Lower leg skin (tissue), 4 donors: ENCODE measurements around the gene FAM174C. TPM values are rescaled to one million over a fixed set of nuclear protein-coding genes. Genes with fewer than 3 reads are reported as not detected.

Source experiments
- DNase-seq, 2 donors: peaks; one replicate each; pipeline ENCODE4 v3.0.0-alpha.2; 2019; ENCODE audit warnings: low spot score in 2 of 2
- H3K4me3 ChIP-seq: fragments of 200-600 bp; sonication (generic); 2 replicates; pipeline ENCODE4 v1.5.1; 2017; ENCODE audit warnings: mild to moderate bottlenecking, low read depth; ENCODE audit not compliant: poor library complexity, severe bottlenecking
- POLR2A ChIP-seq, 2 donors: fragments of 450-650 bp; IDR thresholded peaks; one replicate each; pipeline ENCODE4 v1.6.1; 2016 to 2017; ENCODE audit warnings: antibody characterized with exemption in 2 of 2, mild to moderate bottlenecking in 1 of 2, moderate library complexity in 1 of 2
- WGBS, 2 donors: methylation state at CpG; one replicate each; pipeline ENCODE4 v1.1.5; 2018; 5-methylcytosine and 5-hydroxymethylcytosine counted together
- intact Hi-C: fragments of 100-400 bp; cut with DNase I; formaldehyde crosslinking; loops from one replicate; pipeline ENCODE4 v1.15.0; 2023; ENCODE audit warnings: low total_unique reads
- total RNA-seq, 4 donors: library from RNA; depleted of rRNA; stranded (reverse); fragments of >200 nt; gene quantifications; one replicate each; pipeline ENCODE4 v1.1.0, GENCODE V29; 2016
- TF ChIP-seq, protein P1 (sequence below), 3 donors: fragments of 450-650 bp; IDR thresholded peaks; one replicate each; pipeline ENCODE4 v1.5.1; 2016; ENCODE audit warnings: antibody characterized with exemption in 3 of 3, mild to moderate bottlenecking in 3 of 3, moderate library complexity in 2 of 3

Gene FAM174C
- 10 to 100 TPM; 66.3 to 74.1 (median 68.8) TPM for total RNA-seq

- DNase-seq: peak; percentile 93 to 99
- intact Hi-C loops: loop anchor here (5.0 kb wide), 1 partner anchor 172 kb away; no protein-coding TSS in a partner anchor
- TF ChIP-seq, protein P1, sequence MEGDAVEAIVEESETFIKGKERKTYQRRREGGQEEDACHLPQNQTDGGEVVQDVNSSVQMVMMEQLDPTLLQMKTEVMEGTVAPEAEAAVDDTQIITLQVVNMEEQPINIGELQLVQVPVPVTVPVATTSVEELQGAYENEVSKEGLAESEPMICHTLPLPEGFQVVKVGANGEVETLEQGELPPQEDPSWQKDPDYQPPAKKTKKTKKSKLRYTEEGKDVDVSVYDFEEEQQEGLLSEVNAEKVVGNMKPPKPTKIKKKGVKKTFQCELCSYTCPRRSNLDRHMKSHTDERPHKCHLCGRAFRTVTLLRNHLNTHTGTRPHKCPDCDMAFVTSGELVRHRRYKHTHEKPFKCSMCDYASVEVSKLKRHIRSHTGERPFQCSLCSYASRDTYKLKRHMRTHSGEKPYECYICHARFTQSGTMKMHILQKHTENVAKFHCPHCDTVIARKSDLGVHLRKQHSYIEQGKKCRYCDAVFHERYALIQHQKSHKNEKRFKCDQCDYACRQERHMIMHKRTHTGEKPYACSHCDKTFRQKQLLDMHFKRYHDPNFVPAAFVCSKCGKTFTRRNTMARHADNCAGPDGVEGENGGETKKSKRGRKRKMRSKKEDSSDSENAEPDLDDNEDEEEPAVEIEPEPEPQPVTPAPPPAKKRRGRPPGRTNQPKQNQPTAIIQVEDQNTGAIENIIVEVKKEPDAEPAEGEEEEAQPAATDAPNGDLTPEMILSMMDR (IDR thresholded peaks at IDR 0.05): no peak
- no peak for TF ChIP-seq POLR2A (IDR thresholded peaks at IDR 0.05)
- H3K4me3 ChIP-seq: peak within 1 kb of the TSS; percentile 47
- 0% methylated on average over 10 to 22 of the region's 98 CpGs for WGBS, 2 donors
These were observed at the start of gene FAM174C for GRCh38 chr19:1275260-1275975. FAM174C (plus strand) TSS chr19:1275530; CDS start chr19:1275550, 20 bp downstream.

GRCh38 chr19:1226227-1226518 is 49.2 kb upstream of the FAM174C start:
- H3K4me3 ChIP-seq: no peak overlapping the region
- intact Hi-C loops: no loop called here
- WGBS, 2 donors: 90% methylated on average over 10 of the region's 11 CpGs; no CpG with 5 or more reads in 1 of the 2 donors
- DNase-seq: no peak
- no peak for TF ChIP-seq POLR2A (IDR thresholded peaks at IDR 0.05)
- TF ChIP-seq, protein P1 (IDR thresholded peaks at IDR 0.05): no peak

DNA sequence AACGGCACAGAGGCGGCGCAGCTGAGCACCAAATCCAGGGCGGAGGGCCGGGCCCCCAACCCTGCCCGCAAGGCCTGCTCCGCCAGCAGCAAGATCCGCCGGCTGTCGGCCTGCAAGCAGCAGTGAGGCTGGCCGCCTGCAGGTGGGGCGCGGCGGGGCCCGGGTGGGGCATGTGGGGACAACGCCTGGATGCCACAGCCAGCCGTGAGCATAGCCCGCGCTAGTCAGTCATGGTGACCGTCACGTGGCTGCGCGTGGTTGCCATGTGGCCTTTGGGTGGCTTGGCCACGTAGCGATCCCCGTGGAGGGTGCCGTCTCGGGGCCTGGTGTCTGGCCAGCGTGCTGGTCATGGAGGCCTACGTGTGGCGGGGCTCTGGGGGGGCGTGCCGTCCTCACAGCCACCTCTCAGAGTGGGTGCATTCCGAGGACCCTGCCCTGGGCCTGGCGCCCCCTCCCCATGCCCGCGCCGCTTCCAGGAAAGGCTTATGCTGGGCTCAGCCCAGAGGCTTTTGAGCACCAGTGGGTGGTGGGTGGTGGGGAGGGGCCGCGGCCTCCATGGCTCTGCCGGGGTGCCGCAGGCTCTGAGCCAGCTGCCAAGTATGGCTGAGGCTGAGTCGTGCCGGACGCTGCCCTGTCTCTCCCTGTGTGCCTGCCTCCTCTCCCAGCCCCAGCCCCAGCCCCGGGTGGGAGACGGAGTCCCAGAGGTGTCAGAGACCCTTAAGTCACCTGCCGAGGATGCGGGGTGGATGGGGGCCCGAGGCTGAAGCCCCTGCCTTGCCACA is 48.6 kb upstream of the FAM174C start:
- 87 to 90% methylated on average over 4 to 46 of the region's 50 CpGs for WGBS, 2 donors
- DNase-seq: no peak
- TF ChIP-seq POLR2A (IDR thresholded peaks at IDR 0.05): no peak
- intact Hi-C loops: no loop called here
- no peak overlapping the region for H3K4me3 ChIP-seq

DNA sequence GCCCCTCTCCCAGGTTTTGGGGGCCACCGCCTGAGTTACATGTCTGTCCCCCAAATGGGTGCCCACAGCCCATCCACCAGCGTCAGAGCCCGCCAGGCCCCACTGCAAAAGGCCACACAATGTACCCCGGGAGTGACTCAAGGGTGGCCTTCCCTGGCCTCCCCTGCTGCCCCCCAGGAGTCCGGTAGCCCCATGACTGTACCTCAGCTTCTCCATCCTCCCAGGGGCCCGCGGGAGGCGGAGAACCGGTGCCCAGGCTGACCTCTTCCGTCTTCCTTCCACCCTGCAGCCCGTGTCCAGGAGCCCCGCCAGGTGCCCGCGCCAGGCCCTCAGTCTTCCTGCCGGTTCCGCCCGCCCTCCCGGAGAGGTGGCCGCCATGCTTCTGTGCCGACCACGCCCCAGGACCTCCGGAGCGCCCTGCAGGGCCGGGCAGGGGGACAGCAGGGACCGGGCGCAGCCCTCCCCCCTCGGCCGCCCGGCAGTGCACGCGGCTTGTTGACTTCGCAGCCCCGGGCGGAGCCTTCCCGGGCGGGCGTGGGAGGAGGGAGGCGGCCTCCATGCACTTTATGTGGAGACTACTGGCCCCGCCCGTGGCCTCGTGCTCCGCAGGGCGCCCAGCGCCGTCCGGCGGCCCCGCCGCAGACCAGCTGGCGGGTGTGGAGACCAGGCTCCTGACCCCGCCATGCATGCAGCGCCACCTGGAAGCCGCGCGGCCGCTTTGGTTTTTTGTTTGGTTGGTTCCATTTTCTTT is 47.9 kb upstream of the FAM174C start:
- H3K4me3 ChIP-seq: no peak overlapping the region
- intact Hi-C loops: no loop called here
- 87 to 90% methylated on average over 42 to 49 of the region's 56 CpGs for whole genome bisulfite sequencing, 2 donors
- no peak for DNase-seq
- TF ChIP-seq, protein P1 (IDR thresholded peaks at IDR 0.05): no peak
- no peak for TF ChIP-seq POLR2A (IDR thresholded peaks at IDR 0.05)

DNA sequence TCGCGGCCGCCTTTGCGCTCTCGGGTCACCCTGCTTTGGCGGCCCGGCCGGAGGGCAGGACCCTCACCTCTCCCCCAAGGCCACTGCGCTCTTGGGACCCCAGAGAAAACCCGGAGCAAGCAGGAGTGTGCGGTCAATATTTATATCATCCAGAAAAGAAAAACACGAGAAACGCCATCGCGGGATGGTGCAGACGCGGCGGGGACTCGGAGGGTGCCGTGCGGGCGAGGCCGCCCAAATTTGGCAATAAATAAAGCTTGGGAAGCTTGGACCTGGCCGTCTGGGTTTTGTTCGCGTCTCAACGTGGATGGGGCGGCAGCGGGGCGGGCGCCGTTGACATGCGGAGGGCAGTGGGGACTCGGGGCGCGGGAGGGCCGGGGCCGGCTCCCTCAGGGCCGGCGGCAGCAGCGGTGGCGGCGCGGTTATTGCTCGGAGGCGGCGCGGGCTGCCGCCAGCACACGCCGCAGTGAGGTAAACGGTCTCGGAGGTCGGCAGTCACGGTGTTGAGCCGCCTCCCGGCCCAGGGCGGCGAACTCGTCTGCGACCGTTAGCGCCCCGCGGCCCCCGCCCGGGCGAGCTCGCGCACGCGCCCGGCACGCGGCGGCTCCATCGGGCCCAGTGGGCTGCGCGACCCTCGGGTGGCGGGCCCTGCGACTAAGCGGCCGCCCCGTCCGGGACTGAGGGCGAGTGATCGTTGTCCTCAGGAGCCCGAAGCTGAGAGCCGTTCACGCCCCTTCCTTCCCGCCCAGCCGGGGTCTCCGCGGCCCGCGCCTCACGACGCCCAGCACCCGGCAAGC is 47.0 kb upstream of the FAM174C start:
- 95 to 96% methylated on average over 97 to 100 of the region's 100 CpGs for WGBS, 2 donors
- no peak overlapping the region for H3K4me3 ChIP-seq
- TF ChIP-seq POLR2A (IDR thresholded peaks at IDR 0.05): no peak
- TF ChIP-seq, protein P1 (IDR thresholded peaks at IDR 0.05): no peak
- intact Hi-C loops: no loop called here
- DNase-seq: no peak
